Osteocyte (in vitro differentiated cells): ENCODE data around the gene NRG2. TPM values are rescaled to one million over a fixed set of nuclear protein-coding genes. Genes with fewer than 3 reads are reported as not detected.
A peak's percentile ranks its signal among the peaks of the same experiment; 100 is the strongest.

Experiments
- DNase-seq: peaks from one replicate; pipeline ENCODE4 v3.0.0; 2021; ENCODE audit warnings: mixed read lengths; ENCODE audit not compliant: unreplicated experiment; ENCODE audit errors: extremely low spot score
- H3K27ac Mint-ChIP-seq: one replicate; pipeline ENCODE4 v1.8.0; 2021; ENCODE audit warnings: mild to moderate bottlenecking, mixed read lengths; ENCODE audit not compliant: unreplicated experiment
- H3K27me3 Mint-ChIP-seq: one replicate; pipeline ENCODE4 v1.8.0; 2021; ENCODE audit warnings: mixed read lengths; ENCODE audit not compliant: unreplicated experiment
- H3K36me3 Mint-ChIP-seq: one replicate; pipeline ENCODE4 v1.8.0; 2021; ENCODE audit warnings: mixed read lengths; ENCODE audit not compliant: unreplicated experiment
- H3K4me1 Mint-ChIP-seq: one replicate; pipeline ENCODE4 v1.8.0; 2021; ENCODE audit warnings: mixed read lengths; ENCODE audit not compliant: unreplicated experiment
- H3K4me3 Mint-ChIP-seq: one replicate; pipeline ENCODE4 v1.8.0; 2021; ENCODE audit warnings: mild to moderate bottlenecking, moderate library complexity, mixed read lengths; ENCODE audit not compliant: unreplicated experiment
- H3K9me3 Mint-ChIP-seq: one replicate; pipeline ENCODE4 v1.8.0; 2021; ENCODE audit warnings: mixed read lengths; ENCODE audit not compliant: unreplicated experiment
- total RNA-seq: library from RNA; stranded (reverse); gene quantifications from 2 replicates; pipeline ENCODE4 v1.2.1, GENCODE V29; 2021
- TF ChIP-seq, protein P1 (sequence below): fragments of 200-600 bp; sonication (generic); IDR thresholded peaks from 2 replicates; pipeline ENCODE4 v1.5.0; 2021; ENCODE audit warnings: antibody characterized with exemption, mild to moderate bottlenecking, moderate library complexity

NRG2 gene
- total RNA-seq, 1 donor from 2014 or later: 0.86 TPM

DNA sequence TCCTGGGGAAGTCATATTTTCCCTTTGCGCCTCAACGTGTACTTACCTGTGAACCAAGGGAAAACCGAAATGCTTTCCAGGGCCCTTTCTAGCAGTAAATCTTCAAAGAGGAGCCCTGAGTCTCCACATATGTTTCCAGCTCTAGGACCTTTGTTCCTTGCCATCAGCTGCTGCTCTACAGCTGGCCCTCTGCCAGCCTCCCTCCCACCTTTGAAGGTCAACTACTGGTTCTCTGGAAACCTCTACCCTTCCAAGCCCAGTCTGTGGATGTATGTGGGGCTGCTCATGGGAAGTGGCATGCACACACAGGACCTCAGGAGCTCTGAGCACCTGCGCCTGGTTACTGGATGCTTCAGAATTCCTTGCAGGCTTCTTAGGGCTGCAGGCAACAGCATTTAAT is 130.3 kb downstream of the NRG2 start:
- peak; percentile 34 for DNase-seq
- Mint-ChIP-seq H3K4me1 (no peaks in the 10 kb centered on the region), H3K27ac (no peak overlapping the region), H3K4me3 (no peak overlapping the region), H3K9me3 (no peaks in the 10 kb centered on the region), H3K27me3 (peaks cover 52% of the 10 kb centered on the region), H3K36me3 (no peaks in the 10 kb centered on the region)
- TF ChIP-seq, protein P1, sequence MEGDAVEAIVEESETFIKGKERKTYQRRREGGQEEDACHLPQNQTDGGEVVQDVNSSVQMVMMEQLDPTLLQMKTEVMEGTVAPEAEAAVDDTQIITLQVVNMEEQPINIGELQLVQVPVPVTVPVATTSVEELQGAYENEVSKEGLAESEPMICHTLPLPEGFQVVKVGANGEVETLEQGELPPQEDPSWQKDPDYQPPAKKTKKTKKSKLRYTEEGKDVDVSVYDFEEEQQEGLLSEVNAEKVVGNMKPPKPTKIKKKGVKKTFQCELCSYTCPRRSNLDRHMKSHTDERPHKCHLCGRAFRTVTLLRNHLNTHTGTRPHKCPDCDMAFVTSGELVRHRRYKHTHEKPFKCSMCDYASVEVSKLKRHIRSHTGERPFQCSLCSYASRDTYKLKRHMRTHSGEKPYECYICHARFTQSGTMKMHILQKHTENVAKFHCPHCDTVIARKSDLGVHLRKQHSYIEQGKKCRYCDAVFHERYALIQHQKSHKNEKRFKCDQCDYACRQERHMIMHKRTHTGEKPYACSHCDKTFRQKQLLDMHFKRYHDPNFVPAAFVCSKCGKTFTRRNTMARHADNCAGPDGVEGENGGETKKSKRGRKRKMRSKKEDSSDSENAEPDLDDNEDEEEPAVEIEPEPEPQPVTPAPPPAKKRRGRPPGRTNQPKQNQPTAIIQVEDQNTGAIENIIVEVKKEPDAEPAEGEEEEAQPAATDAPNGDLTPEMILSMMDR: no peak

DNA sequence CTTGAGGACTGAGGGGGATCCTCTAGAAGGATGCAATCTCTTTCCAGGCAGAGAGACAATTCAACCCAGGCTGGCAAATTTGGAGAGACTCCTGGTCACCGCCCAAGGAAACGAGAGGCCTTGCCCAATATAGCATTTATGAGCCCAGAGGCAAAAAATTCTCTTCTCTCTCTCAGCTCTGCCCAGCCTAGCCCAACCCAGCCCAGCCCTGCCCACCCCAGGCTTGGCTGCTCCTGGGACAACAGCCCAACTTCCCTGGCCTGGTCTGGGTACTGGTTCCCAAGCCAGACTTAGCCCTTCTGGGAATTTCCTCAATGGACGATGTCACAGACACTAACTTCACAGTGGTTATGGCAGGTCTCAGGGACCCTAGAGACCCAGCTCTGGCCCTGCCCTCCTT is 130.9 kb downstream of the NRG2 start:
- Mint-ChIP-seq H3K4me3 (no peak overlapping the region), H3K36me3 (no peaks in the 10 kb centered on the region), H3K4me1 (no peaks in the 10 kb centered on the region), H3K9me3 (no peaks in the 10 kb centered on the region), H3K27me3 (peaks cover 52% of the 10 kb centered on the region), H3K27ac (no peak overlapping the region)
- DNase-seq: peak; percentile 34
- TF ChIP-seq, protein P1: no peak

DNA sequence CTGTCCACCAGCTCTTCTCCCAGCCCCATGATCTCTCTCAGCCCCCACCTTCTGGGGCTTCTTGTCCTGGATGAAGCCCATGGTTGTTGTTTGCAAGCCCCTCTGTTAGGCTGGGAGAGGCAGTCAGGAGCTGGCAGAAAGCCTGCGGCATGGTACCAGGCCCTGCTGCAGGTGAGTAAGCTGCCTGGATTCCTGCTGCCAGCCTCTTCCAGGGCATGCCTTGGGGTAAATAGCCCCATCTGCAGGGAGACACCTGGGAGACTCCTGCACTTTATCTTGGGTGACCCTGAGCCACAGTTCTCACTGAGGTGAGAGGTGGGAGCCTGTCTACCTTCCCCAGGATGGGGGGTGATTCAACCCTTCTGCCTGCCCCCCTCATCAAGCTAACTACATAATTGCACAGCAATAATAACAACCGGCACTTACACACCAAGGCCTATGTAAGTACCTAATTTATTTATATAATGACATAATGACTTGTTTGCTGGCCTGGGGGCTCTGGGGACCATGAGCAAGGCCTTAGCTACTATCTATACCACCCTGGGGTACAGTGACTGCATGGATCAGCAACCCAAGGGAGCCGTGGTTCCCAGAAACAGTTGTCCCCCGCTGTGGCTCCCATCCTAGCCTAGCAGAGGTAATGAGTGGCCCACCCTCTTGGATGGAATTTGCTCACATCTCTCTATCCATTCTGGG is 131.5 kb downstream of the NRG2 start:
- DNase-seq: peak; percentile 69
- TF ChIP-seq, protein P1: no peak
- peaks cover 48% of the 10 kb centered on the region for H3K27me3 Mint-ChIP-seq
- no peaks in the 10 kb centered on the region for H3K4me1 Mint-ChIP-seq
- H3K36me3 Mint-ChIP-seq: no peaks in the 10 kb centered on the region
- no peak overlapping the region for H3K4me3 Mint-ChIP-seq
- no peak overlapping the region for H3K27ac Mint-ChIP-seq
- H3K9me3 Mint-ChIP-seq: no peaks in the 10 kb centered on the region

DNA sequence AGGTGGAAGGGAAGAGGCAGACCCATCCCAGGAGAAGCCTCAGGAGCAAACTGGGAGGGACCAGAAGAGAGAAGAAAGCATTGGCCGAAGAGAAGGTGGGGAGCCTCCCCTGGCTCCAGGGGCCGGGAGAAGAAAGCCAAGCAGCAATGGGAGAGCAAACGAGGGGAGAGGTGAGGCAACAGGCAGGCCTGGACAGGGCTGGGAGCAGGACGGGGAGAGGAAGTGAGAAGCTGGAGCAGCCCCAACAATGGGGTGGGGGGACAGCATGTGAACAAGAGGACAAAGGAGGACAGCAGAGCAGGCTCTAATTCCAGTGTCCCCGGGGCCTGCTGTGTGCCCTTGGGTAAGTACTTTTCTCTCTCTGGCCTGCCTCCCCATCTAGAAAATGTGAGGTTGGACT is 132.2 kb downstream of the NRG2 start:
- DNase-seq: peak; percentile 79
- TF ChIP-seq, protein P1: no peak
- H3K4me3 Mint-ChIP-seq: no peak overlapping the region
- H3K36me3 Mint-ChIP-seq: no peaks in the 10 kb centered on the region
- no peak overlapping the region for H3K27ac Mint-ChIP-seq
- H3K9me3 Mint-ChIP-seq: no peaks in the 10 kb centered on the region
- H3K27me3 Mint-ChIP-seq: peaks cover 42% of the 10 kb centered on the region
- no peaks in the 10 kb centered on the region for H3K4me1 Mint-ChIP-seq

DNA sequence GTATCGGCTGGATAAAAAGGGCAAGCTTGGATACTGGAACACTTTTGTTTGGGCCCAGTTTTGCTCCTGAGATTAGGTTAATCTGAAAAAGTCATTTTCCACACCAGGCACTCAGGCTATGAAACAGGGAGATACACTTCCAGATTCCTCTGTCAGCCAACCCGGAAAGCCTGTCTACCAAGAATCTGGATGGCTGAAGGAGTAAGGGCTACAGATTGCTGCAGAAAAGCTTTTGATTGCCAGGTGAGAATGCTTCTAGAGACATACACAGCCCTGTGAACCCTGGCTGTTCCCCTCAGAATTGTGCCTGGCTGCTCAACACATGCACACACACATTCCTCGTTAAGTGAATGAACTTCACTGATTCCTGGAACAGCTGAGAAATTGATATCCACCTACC is 133.1 kb downstream of the NRG2 start:
- H3K27me3 Mint-ChIP-seq: peaks cover 33% of the 10 kb centered on the region

More for the DNA sequence above, 133.1 kb downstream of the NRG2 start:
- DNase-seq: peak; percentile 36
- Mint-ChIP-seq H3K27ac (no peak overlapping the region), H3K4me3 (no peak overlapping the region), H3K36me3 (no peaks in the 10 kb centered on the region), H3K9me3 (no peaks in the 10 kb centered on the region), H3K4me1 (no peaks in the 10 kb centered on the region)
- TF ChIP-seq, protein P1: no peak
